GM12891 (cell line): ENCODE results near the gene LRRC3B.

Experiments
- PAX5 ChIP-seq: IDR thresholded peaks from 2 replicates; pipeline ENCODE4 v1.6.1; 2011; ENCODE audit warnings: low read length, moderate library complexity, mild to moderate bottlenecking; ENCODE audit not compliant: insufficient read depth, severe bottlenecking
- POLR2A ChIP-seq: IDR thresholded peaks from 2 replicates; pipeline ENCODE4 v1.6.1; 2011; ENCODE audit warnings: low read depth, low read length, control low read depth
- POLR2AphosphoS5 ChIP-seq: IDR thresholded peaks from 2 replicates; pipeline ENCODE4 v1.6.1; 2011; ENCODE audit warnings: low read depth, low read length, control low read depth
- POU2F2 ChIP-seq: IDR thresholded peaks from 2 replicates; pipeline ENCODE4 v1.6.1; 2011; ENCODE audit warnings: low read depth, mild to moderate bottlenecking, control low read depth, low read length, moderate library complexity
- SPI1 ChIP-seq: IDR thresholded peaks from 2 replicates; pipeline ENCODE4 v1.6.1; 2011; ENCODE audit warnings: low read depth, low read length, control low read depth

GRCh38 chr3:26579116-26579515 is 43.5 kb upstream of the LRRC3B start:
- TF ChIP-seq POLR2A: no peak
- no peak for TF ChIP-seq POU2F2
- no peak for TF ChIP-seq POLR2AphosphoS5
- TF ChIP-seq PAX5: no peak
- no peak for TF ChIP-seq SPI1
